ENCODE data around the gene BABAM2. TPM values are rescaled to one million over a fixed set of nuclear protein-coding genes. Genes with fewer than 3 reads are reported as not detected.

The BABAM2 gene
- total RNA-seq, 1 experiment from 2014 or later: 27.1 TPM

GRCh38 chr2:27940982-27941381 lies 50.5 kb downstream of the BABAM2 start:
- no peaks in the 10 kb centered on the region for H3K36me3 Mint-ChIP-seq (ENCODE audit: insufficient read depth in 1 of 3, low read depth in 3 of 3)
- Histone ChIP-seq H3K27ac (ENCODE audit: insufficient read length, low read depth, low read length) (no peak overlapping the region), H3T11ph (ENCODE audit: low read length) (no peak overlapping the region), H4K91ac (ENCODE audit: insufficient read length, low read depth, low read length) (no peak overlapping the region), H3K4me1 (ENCODE audit: insufficient read depth, low read length) (no peaks in the 10 kb centered on the region), H2BK120ac (ENCODE audit: low read depth, low read length, poor library complexity, severe bottlenecking) (no peak overlapping the region), H3K23ac (ENCODE audit: insufficient read length, low read depth, low read length) (no peak overlapping the region), H3K4me2 (ENCODE audit: insufficient read depth, insufficient read length, low read length) (no peak overlapping the region), H3K79me1 (ENCODE audit: insufficient read depth, low read depth, low read length, poor library complexity, severe bottlenecking) (no peaks in the 10 kb centered on the region), H2BK12ac (ENCODE audit: insufficient read length, low read depth, low read length) (no peak overlapping the region), H3K23me2 (ENCODE audit: insufficient read length, low read depth, low read length, poor library complexity, severe bottlenecking) (no peaks in the 10 kb centered on the region), H3K79me2 (ENCODE audit: insufficient read depth, low read length) (no peaks in the 10 kb centered on the region), H2AFZ (ENCODE audit: low read length) (no peak overlapping the region), H3K56ac (ENCODE audit: insufficient read length, low read depth, low read length) (no peak overlapping the region), H2BK5ac (ENCODE audit: insufficient read length, low read length) (no peak overlapping the region), H3K4ac (ENCODE audit: low read depth, low read length) (no peak overlapping the region), H3K27me3 (ENCODE audit: insufficient read depth, low read length) (no peaks in the 10 kb centered on the region; the same call in 1 of the 2 replicates), H4K8ac (replicated peaks; ENCODE audit: insufficient read length, low read depth, low read length) (no peak overlapping the region), H4K20me1 (ENCODE audit: control insufficient read depth, insufficient read depth, insufficient read length) (no peaks in the 10 kb centered on the region), H2AK5ac (ENCODE audit: insufficient read length, low read length) (no peak overlapping the region), H3K18ac (ENCODE audit: insufficient read length, low read depth, low read length) (no peak overlapping the region), H2BK20ac (ENCODE audit: low read depth, low read length, poor library complexity, severe bottlenecking) (no peak overlapping the region), H3K14ac (ENCODE audit: insufficient read depth, low read length) (no peak overlapping the region), H3K9me3 (ENCODE audit: control insufficient read depth, low read depth, low read length) (no peaks in the 10 kb centered on the region), H2BK15ac (ENCODE audit: low read depth, low read length) (no peak overlapping the region), H3K9ac (ENCODE audit: extremely low read depth, insufficient read length, low read length) (no peak overlapping the region), H4K5ac (ENCODE audit: insufficient read length, low read depth, low read length) (no peak overlapping the region)
- peaks cover 11 to 12% of the 10 kb centered on the region in 2 experiments for H3K4me1 Mint-ChIP-seq
- WGBS (ENCODE audit: extremely low coverage, insufficient read length, low lambda C conversion rate): no CpG with 5 or more reads among the region's 5 CpGs
- no peak for DNase-seq
- H3K4me3 Mint-ChIP-seq: no peak overlapping the region
- H3K27ac Mint-ChIP-seq: no peak overlapping the region
- H3K27me3 Mint-ChIP-seq (ENCODE audit: low read depth): no peaks in the 10 kb centered on the region
- TF ChIP-seq, protein P1, sequence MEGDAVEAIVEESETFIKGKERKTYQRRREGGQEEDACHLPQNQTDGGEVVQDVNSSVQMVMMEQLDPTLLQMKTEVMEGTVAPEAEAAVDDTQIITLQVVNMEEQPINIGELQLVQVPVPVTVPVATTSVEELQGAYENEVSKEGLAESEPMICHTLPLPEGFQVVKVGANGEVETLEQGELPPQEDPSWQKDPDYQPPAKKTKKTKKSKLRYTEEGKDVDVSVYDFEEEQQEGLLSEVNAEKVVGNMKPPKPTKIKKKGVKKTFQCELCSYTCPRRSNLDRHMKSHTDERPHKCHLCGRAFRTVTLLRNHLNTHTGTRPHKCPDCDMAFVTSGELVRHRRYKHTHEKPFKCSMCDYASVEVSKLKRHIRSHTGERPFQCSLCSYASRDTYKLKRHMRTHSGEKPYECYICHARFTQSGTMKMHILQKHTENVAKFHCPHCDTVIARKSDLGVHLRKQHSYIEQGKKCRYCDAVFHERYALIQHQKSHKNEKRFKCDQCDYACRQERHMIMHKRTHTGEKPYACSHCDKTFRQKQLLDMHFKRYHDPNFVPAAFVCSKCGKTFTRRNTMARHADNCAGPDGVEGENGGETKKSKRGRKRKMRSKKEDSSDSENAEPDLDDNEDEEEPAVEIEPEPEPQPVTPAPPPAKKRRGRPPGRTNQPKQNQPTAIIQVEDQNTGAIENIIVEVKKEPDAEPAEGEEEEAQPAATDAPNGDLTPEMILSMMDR (conservative IDR thresholded peaks at IDR 0.05): no peak
- H3K9me3 Mint-ChIP-seq: no peaks in the 10 kb centered on the region

Measured in H9 (cell line).